NCI-H146 treated with DMSO at 0.1 percent for 48 hours (cell line): Measurements from ENCODE around the gene M1AP.

ENCODE experiments used
- DNase-seq: peaks from one replicate; lab custom pipeline; 2025; ENCODE audit not compliant: unreplicated experiment; lab: John Stamatoyannopoulos, UW

The M1AP gene

GRCh38 chr2:74599676-74600075 lies 48.5 kb downstream of the M1AP start:
- no peak for DNase-seq

GRCh38 chr2:74597410-74597809 lies 50.7 kb downstream of the M1AP start:
- no peak for DNase-seq

GRCh38 chr2:74596584-74596983 lies 51.5 kb downstream of the M1AP start:
- no peak for DNase-seq

GRCh38 chr2:74593826-74594772 lies 54.0 kb downstream of the M1AP start:
- no peak for DNase-seq

GRCh38 chr2:74588664-74589063 lies 59.5 kb downstream of the M1AP start:
- no peak for DNase-seq

GRCh38 chr2:74587664-74588277 lies 60.4 kb downstream of the M1AP start:
- DNase-seq: peak; percentile 43

- no peak for DNase-seq
These were observed 62.5 kb downstream of the M1AP start for GRCh38 chr2:74585406-74586185.

- DNase-seq: no peak
These were observed 64.0 kb downstream of the M1AP start for GRCh38 chr2:74584088-74584645.

- no peak for DNase-seq
These were observed 64.6 kb downstream of the M1AP start for GRCh38 chr2:74583504-74583903.

- no peak for DNase-seq
These were observed 65.9 kb downstream of the M1AP start for GRCh38 chr2:74582184-74582583.

GRCh38 chr2:74581463-74581862 lies 66.7 kb downstream of the M1AP start:
- no peak for DNase-seq

GRCh38 chr2:74578408-74578807 lies 69.7 kb downstream of the M1AP start:
- DNase-seq: no peak

- DNase-seq: no peak
These were observed 70.7 kb downstream of the M1AP start for GRCh38 chr2:74577448-74577847.

GRCh38 chr2:74576863-74577229 lies 71.3 kb downstream of the M1AP start:
- no peak for DNase-seq

- DNase-seq: no peak
These were observed 71.8 kb downstream of the M1AP start for GRCh38 chr2:74576211-74576862.

GRCh38 chr2:74575320-74575719 lies 72.8 kb downstream of the M1AP start:
- no peak for DNase-seq

GRCh38 chr2:74573747-74574562 lies 74.2 kb downstream of the M1AP start:
- DNase-seq: no peak

- DNase-seq: no peak
These were observed 75.8 kb downstream of the M1AP start for GRCh38 chr2:74572178-74572925.

- no peak for DNase-seq
These were observed 77.1 kb downstream of the M1AP start for GRCh38 chr2:74571058-74571457.
